ENCODE measurements around the gene PUSL1.

DNA sequence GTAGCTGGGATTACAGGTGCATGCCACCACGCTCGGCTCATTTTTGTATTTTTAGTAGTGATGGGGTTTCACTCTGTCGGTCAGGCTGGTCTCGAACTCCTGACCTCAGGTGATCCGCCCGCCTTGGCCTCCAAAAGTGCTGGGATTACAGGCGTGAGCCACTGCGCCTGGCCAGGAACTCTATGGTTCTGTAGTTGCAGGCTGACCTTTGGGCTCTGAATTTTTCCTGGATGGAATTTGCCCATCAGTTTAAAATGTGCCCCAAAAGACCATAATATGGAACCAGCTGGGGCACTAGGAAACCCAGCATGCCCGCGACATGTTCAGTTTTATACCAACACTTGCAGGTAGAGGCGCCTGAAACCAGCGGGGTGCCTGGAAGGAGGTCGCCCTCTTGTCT is 29.8 kb upstream of the PUSL1 start:
- TF ChIP-seq, protein P1, sequence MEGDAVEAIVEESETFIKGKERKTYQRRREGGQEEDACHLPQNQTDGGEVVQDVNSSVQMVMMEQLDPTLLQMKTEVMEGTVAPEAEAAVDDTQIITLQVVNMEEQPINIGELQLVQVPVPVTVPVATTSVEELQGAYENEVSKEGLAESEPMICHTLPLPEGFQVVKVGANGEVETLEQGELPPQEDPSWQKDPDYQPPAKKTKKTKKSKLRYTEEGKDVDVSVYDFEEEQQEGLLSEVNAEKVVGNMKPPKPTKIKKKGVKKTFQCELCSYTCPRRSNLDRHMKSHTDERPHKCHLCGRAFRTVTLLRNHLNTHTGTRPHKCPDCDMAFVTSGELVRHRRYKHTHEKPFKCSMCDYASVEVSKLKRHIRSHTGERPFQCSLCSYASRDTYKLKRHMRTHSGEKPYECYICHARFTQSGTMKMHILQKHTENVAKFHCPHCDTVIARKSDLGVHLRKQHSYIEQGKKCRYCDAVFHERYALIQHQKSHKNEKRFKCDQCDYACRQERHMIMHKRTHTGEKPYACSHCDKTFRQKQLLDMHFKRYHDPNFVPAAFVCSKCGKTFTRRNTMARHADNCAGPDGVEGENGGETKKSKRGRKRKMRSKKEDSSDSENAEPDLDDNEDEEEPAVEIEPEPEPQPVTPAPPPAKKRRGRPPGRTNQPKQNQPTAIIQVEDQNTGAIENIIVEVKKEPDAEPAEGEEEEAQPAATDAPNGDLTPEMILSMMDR (conservative IDR thresholded peaks at IDR 0.05; ENCODE audit: low read depth, low read length), result no peak
- TF ChIP-seq EZH2 (IDR thresholded peaks at IDR 0.05; ENCODE audit: low read length, unreplicated experiment), result no peak

Measured in PC-3 (cell line).